C4-2B (cell line): ENCODE data around the gene DCAF5.

Experiments used
- ZFX ChIP-seq: fragments of 450-650 bp; IDR thresholded peaks from 2 replicates; pipeline ENCODE4 v1.6.1; 2017
- TF ChIP-seq, protein P1 (sequence below): fragments of 450-650 bp; conservative IDR thresholded peaks from 2 replicates; pipeline ENCODE4 v1.5.1; 2017; ENCODE audit warnings: mild to moderate bottlenecking

DNA sequence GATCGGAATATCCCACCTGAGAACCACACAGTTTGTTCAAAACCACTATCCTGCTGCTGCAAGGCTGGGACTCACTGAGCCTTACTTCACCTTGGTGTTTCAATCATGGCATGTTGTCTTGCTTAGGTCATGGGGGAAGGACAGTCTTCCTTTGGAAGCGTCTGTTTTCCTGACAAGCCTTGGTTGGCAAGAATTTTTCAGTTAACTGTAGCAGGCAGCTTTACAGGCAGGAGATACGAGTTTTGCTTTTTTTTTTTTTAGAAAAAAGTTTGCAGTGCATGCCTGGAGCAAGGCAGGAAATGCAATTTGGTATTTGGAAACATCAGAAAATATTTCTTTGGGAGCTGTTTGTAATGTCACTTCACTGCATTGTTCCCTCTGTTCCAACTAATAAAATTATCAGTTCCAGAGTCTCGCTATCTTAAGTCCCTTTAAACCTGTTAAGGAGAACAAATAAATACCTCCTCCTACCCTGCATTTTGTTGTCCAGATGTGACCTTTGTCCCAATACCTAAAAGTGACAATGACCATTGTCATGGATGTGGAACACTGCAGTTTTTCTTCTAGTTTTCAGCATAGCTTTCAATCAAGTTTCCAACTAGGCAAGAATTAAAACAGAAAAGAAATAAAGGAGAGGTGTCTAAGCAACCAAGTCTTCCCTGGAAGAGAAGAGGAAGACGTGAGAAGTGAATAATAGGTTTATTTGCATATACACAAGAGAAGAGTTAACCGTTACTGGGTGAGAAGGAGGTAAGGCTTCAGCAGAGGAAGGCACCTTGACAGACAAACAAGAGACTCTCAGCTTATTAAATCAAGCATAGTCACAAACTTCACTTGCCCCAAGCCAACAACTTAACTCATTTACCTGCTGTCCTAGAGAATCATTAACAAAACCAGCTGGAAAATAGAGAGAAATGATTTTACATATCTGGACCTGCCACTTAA, 102.4 kb downstream of the DCAF5 start:
- TF ChIP-seq, protein P1, sequence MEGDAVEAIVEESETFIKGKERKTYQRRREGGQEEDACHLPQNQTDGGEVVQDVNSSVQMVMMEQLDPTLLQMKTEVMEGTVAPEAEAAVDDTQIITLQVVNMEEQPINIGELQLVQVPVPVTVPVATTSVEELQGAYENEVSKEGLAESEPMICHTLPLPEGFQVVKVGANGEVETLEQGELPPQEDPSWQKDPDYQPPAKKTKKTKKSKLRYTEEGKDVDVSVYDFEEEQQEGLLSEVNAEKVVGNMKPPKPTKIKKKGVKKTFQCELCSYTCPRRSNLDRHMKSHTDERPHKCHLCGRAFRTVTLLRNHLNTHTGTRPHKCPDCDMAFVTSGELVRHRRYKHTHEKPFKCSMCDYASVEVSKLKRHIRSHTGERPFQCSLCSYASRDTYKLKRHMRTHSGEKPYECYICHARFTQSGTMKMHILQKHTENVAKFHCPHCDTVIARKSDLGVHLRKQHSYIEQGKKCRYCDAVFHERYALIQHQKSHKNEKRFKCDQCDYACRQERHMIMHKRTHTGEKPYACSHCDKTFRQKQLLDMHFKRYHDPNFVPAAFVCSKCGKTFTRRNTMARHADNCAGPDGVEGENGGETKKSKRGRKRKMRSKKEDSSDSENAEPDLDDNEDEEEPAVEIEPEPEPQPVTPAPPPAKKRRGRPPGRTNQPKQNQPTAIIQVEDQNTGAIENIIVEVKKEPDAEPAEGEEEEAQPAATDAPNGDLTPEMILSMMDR: no peak
- no peak for TF ChIP-seq ZFX
